ENCODE results near the gene PELI3. TPM values are rescaled to one million over a fixed set of nuclear protein-coding genes. Genes with fewer than 3 reads are reported as not detected.

Gene PELI3
- total RNA-seq, 4 donors from 2014 or later, result 20.5 to 43.9 (median 29.9) TPM

DNA sequence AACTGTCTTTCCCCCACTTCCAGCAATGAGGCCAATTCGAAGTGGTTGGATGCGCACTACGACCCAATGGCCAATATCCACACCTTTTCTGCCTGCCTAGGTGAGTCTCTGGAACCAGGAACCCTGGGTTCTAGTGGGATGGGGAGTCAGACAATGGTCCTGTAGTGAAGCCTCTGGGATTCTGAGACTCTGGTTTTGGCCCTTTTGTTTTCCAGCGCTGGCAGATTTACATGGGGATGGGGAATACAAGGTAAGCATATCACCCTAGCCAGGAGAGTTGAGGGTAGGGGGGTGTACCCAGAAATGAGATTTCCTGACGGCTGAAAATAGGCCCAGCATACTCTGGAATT is 44.3 kb downstream of the PELI3 start:
- H3K4me3 ChIP-seq, result peak overlapping the region; percentile 83 to 87
- no peak for ATAC-seq
- H3K27ac ChIP-seq, result peak overlapping the region; percentile 1 to 74 (median 53)
- H3K9me3 ChIP-seq, result no peaks in the 10 kb centered on the region
- TF ChIP-seq EP300 (IDR thresholded peaks at IDR 0.05) (no peak), CTCF (IDR thresholded peaks at IDR 0.05) (no peak), POLR2A (IDR thresholded peaks at IDR 0.05) (no peak), POLR2AphosphoS5 (IDR thresholded peaks at IDR 0.05) (no peak)
- peaks cover 0 to 22% (median 7%) of the 10 kb centered on the region in 3 donors for H3K4me1 ChIP-seq
- H3K27me3 ChIP-seq, result no peaks in the 10 kb centered on the region
- H3K36me3 ChIP-seq, result peaks cover 0 to 43% of the 10 kb centered on the region in 2 donors
- 0 to 6% methylated on average over 1 to 5 of the region's 5 CpGs for WGBS, 2 donors (ENCODE audit: low coverage in 1 of 2)

GRCh38 chr11:66523611-66524010 is 56.9 kb downstream of the PELI3 start:
- H3K9me3 ChIP-seq, result no peaks in the 10 kb centered on the region
- H3K4me3 ChIP-seq, result no peak overlapping the region
- H3K27ac ChIP-seq, result no peak overlapping the region
- H3K4me1 ChIP-seq, result no peaks in the 10 kb centered on the region
- TF ChIP-seq CTCF (IDR thresholded peaks at IDR 0.05) (no peak), EP300 (IDR thresholded peaks at IDR 0.05) (no peak), POLR2AphosphoS5 (IDR thresholded peaks at IDR 0.05) (no peak), POLR2A (IDR thresholded peaks at IDR 0.05) (no peak)
- WGBS, 2 donors (ENCODE audit: low coverage in 1 of 2), result 74% methylated on average over 8 of the region's 11 CpGs; no CpG with 5 or more reads in 1 of the 2 donors
- H3K36me3 ChIP-seq, result peaks cover 0 to 83% of the 10 kb centered on the region in 2 donors
- no peak for ATAC-seq
- no peaks in the 10 kb centered on the region for H3K27me3 ChIP-seq

DNA sequence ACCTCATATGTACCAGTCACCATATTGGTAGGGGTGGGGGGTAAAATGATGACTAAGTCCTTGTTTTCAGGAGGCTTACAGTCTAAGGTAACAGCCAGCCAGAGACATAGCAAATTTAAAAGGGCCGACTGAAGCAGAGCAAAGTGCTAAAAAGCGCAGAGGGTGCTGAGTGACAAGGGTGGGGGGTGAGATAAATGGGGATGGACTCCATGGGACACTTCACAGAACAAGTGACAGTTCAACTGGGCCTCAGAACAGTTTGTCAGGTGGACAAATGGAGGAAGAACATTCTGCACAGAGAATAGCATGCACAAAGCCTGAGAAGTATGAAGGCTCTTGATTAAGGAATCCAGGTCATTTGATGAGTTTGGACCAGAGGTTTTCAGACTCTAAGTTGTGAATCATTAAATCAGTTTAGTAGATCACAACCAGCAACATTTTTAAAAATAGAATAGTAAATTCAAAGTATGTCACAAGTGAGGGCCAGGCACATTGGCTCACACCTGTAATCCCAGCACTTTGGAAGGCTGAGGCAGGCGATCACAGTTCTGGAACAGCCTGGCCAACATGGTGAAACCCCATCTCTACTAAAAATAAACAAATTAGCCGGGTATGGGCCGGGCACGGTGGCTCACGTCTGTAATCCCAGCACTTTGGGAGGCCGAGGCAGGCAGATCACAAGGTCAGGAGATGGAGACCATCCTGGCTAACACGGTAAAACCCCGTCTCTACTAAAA is 57.8 kb downstream of the PELI3 start:
- Histone ChIP-seq H3K27me3 (no peaks in the 10 kb centered on the region), H3K9me3 (no peaks in the 10 kb centered on the region), H3K36me3 (peaks cover 0 to 83% of the 10 kb centered on the region in 2 donors), H3K4me3 (no peak overlapping the region), H3K4me1 (no peaks in the 10 kb centered on the region), H3K27ac (no peak overlapping the region)
- no peak for ATAC-seq
- 79% methylated on average over 10 of the region's 10 CpGs; no CpG with 5 or more reads in 1 of the 2 donors for WGBS, 2 donors (ENCODE audit: low coverage in 1 of 2)
- TF ChIP-seq POLR2AphosphoS5 (IDR thresholded peaks at IDR 0.05) (no peak), POLR2A (IDR thresholded peaks at IDR 0.05) (no peak), EP300 (IDR thresholded peaks at IDR 0.05) (no peak), CTCF (IDR thresholded peaks at IDR 0.05) (no peak)

Small RNA genes lying within 50 kb of the gene (small RNA-seq; reads per million reads assigned to genes)
- gene RF00416, result 0 reads per million in 4 donors

Other genes starting within 250 kb of the PELI3 start
- gene KLC2, start 209.2 kb upstream of the PELI3 start, total RNA-seq, result 10 to 100 TPM; 24.6 to 49.6 (median 34.2) TPM
- gene RAB1B, start 198.3 kb upstream of the PELI3 start, total RNA-seq, result 100 to 1,000 TPM in 3 of 4 donors, 10 to 100 TPM in 1; 99.3 to 162 (median 115) TPM
- 1 to 10 TPM in 1 of 4 donors, not detected in 3; 1.1 TPM for gene CNIH2, start 188.7 kb upstream of the PELI3 start, total RNA-seq
- gene YIF1A, start 177.8 kb upstream of the PELI3 start, total RNA-seq, result 10 to 100 TPM; 39.4 to 79.3 (median 64.5) TPM
- gene TMEM151A, start 175.0 kb upstream of the PELI3 start, total RNA-seq, result under 1 TPM in 1 of 4 donors, not detected in 3; 0.66 TPM
- gene CD248, start 149.9 kb upstream of the PELI3 start, total RNA-seq, result 10 to 100 TPM; 23.1 to 68.2 (median 27.0) TPM
- gene RIN1, start 130.5 kb upstream of the PELI3 start, total RNA-seq, result 1 to 10 TPM; 3.8 to 9.3 (median 4.7) TPM
- gene BRMS1, start 121.8 kb upstream of the PELI3 start, total RNA-seq, result 10 to 100 TPM; 26.6 to 44.2 (median 35.5) TPM
- gene B4GAT1, start 119.3 kb upstream of the PELI3 start, total RNA-seq, result 10 to 100 TPM; 39.7 to 62.0 (median 47.6) TPM
- gene SLC29A2, start 95.1 kb upstream of the PELI3 start, total RNA-seq, result 1 to 10 TPM in 2 of 4 donors, under 1 TPM in 2; 0.27 to 3.2 (median 1.2) TPM
- gene NPAS4, start 45.9 kb upstream of the PELI3 start, total RNA-seq, result 1 to 10 TPM in 1 of 4 donors, under 1 TPM in 2, not detected in 1; 0.27 to 2.6 (median 0.93) TPM
- 10 to 100 TPM; 36.3 to 48.1 (median 45.6) TPM for gene MRPL11, start 28.1 kb upstream of the PELI3 start, total RNA-seq
- gene DPP3, start 13.5 kb downstream of the PELI3 start, total RNA-seq, result 10 to 100 TPM; 11.5 to 35.3 (median 22.4) TPM
- 10 to 100 TPM; 49.2 to 95.1 (median 82.9) TPM for gene BBS1, start 43.7 kb downstream of the PELI3 start, total RNA-seq
- 10 to 100 TPM in 2 of 4 donors, 1 to 10 TPM in 2; 5.9 to 12.1 (median 10.4) TPM for gene ZDHHC24, start 79.1 kb downstream of the PELI3 start, total RNA-seq
- gene ACTN3, start 80.0 kb downstream of the PELI3 start, total RNA-seq, result not detected
- 100 to 1,000 TPM in 1 of 4 donors, 10 to 100 TPM in 3; 65.1 to 114 (median 88.4) TPM for gene CTSF, start 101.7 kb downstream of the PELI3 start, total RNA-seq
- 1 to 10 TPM in 3 of 4 donors, under 1 TPM in 1; 0.27 to 1.2 (median 1.1) TPM for gene CCDC87, start 126.2 kb downstream of the PELI3 start, total RNA-seq
- gene CCS, start 126.3 kb downstream of the PELI3 start, total RNA-seq, result 10 to 100 TPM; 28.1 to 41.7 (median 33.9) TPM
- 10 to 100 TPM; 25.6 to 66.6 (median 42.5) TPM for gene RBM14, start 149.7 kb downstream of the PELI3 start, total RNA-seq
- gene RBM4, start 171.8 kb downstream of the PELI3 start, total RNA-seq, result 100 to 1,000 TPM in 3 of 4 donors, 10 to 100 TPM in 1; 98.2 to 114 (median 102) TPM
- gene RBM4B, start 211.0 kb downstream of the PELI3 start, total RNA-seq, result 10 to 100 TPM; 10.7 to 28.2 (median 12.3) TPM